NCI-H1417 treated with DMSO at 0.1 percent for 48 hours (cell line): Measurements from ENCODE around the gene COL19A1.

Experiments used
- DNase-seq: peaks from one replicate; lab custom pipeline; 2025; lab: John Stamatoyannopoulos, UW

The COL19A1 gene

DNA sequence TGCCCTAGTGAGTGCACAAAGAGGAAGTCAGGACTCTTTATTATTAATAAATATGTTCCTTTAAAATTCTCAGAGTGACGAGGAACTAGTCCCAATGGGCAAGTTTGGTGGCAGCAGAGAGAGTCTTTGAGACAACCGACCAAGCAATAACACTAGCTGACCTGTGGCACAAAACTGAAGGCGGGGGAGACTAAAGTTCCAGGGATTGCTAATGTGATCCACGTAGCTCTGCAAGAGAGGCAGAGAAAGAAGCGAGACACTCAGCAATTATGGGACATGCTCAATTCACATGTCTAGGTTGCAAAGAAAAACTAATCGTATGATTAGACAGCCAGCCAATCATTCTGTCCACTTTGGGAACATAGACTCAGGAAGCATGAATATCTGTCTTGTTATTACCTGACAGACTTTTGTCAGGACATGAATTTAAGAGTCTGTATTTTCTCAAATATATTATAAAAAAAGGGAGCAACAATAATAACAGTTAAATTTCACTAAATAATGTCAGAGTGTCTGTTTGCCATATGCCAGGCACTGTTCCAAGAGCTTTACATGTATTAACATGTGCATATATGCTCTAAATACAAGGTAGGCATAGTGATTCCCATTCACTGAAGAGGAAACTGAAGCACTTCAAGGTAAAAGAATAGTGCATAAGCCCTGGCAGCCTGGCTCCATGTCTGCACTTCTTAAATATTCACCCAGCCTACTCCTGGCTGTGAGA, 355.5 kb downstream of the COL19A1 start:
- DNase-seq, result no peak

GRCh38 chr6:70222439-70222749, 356.0 kb downstream of the COL19A1 start:
- no peak for DNase-seq

DNA sequence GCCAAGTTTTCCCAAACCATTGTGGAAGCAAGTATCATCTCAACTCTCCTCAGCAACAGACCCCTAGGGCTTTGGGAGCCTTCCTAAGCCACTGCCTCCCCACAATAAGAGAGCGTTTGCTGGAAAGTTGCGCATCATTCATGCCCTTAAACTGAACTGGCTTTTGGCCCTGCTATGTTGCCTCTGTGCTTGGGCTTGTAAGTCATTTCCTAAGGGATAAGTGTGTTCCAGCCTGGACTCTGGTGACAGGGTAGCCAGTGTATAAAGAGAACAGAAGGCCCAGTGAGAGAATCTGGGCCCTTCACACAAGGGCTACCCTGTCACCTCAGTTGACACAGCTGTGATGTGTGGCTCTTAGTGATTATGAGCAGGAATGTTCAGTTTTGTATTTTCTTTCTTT, 358.7 kb downstream of the COL19A1 start:
- no peak for DNase-seq

- DNase-seq, result no peak
Observed at GRCh38 chr6:70231311-70231710, 365.0 kb downstream of the COL19A1 start.

DNA sequence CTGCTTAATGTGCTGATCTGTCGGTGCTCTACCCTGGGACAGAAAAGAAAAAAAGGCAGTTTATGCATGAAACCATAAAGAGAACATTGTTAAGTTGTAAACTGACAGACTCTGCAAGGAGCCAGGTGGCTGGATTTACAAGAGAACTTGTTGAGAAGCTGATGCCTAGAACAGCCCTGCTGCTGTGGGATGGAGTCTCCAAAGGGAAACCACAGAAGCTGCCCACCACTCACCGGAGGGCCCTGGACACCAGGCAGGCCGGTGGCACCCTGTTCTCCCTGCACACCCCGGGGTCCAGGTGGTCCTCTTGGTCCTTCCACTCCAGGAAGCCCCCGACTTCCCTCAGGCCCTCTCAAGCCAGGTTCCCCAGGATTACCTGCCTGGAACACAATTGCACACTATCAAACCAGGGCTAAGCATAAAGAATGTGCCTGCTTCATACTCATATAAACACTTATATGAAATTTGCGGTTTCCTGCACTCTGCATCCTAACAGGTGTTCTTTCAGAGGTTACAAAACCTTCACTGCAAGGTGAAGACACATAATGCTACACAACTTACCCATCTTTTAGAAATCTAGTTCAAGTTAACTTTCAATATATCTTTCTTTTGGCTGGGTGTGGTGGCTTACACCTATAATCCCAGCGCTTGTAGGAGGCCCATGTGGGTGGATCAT, 368.3 kb downstream of the COL19A1 start:
- DNase-seq, result no peak

- no peak for DNase-seq
Observed at GRCh38 chr6:70236343-70236742, 370.0 kb downstream of the COL19A1 start.

DNA sequence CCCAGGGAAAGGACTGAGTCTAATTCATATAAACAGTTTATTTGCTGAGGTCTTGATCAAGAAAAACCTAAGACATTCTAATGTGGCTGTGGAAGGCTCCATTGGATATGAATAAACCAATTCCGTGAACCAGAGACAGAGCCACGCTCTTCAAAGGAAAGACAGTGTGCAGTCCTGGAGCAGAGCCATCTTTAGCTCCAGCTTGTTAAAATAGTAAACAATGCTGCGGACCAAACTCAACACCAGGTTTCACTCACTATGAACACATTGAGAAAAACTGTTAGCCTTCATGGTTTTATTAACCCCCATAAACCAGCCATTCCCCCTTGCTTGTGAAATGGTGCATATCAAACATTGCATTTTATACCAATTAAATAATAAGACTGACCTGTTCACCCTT, 374.7 kb downstream of the COL19A1 start:
- no peak for DNase-seq

DNA sequence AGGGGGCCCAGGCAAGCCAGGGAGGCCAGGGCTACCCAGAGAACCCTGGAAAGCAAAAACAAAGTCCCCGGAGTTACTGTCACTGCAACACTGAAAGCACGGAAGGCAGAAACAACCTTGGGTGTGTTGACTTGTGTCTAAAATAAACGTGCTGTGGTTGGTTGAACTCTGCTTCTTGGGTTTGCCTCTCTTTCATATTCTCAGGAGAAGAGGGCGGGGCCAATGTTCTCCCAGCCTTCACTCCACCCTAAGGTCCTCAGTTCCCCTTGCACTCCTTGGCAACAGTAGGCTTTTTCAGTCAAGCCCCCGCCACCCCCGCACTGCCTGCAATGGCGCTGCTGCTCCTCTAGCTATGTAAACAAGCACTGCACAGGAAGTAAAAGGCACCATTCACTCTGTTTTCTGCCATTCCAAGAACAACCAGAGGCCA, 375.6 kb downstream of the COL19A1 start:
- no peak for DNase-seq

- no peak for DNase-seq
Observed at GRCh38 chr6:70246118-70246517, 379.8 kb downstream of the COL19A1 start.

DNA sequence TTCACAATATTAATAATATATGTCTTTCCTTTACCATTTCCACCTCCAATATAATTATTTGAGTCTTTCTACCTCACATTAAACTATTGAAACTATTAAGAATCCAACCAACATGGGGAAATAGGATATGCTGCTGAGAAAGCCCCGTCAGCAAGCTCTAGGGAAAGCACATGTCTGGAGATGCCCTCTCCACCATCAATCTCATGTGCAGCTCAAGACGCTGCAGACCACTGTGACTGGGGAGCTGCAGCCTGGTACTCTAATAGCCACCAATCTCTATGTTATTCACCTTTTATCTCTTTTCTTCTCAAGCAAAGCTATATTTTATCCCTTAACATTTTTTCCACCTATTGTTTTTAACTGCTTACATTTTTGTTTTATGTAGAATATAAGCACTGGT, 386.2 kb downstream of the COL19A1 start:
- DNase-seq, result no peak

DNA sequence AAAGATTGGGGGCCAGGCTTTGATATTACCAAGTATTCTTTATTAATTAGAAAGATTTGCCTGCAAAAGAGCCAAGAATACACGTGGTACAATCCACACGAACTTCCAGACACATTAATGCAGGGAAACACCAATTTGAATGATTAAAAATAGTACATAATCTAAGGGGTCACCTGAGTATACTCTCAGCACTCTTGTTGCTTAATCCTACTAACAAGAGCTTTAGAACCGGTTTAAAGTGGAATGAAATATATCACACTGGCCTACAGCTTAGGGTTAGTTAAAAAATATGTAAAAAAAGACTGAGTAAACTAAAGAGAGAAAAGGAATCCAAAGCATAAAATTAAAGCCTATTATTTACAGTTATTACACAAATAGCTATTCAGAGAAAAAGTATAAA, 387.6 kb downstream of the COL19A1 start:
- DNase-seq, result no peak

GRCh38 chr6:70254784-70255183, 388.4 kb downstream of the COL19A1 start:
- DNase-seq, result no peak

GRCh38 chr6:70257768-70258273, 391.5 kb downstream of the COL19A1 start:
- no peak for DNase-seq

GRCh38 chr6:70258483-70258882, 392.1 kb downstream of the COL19A1 start:
- DNase-seq, result no peak
